Activated T-cell treated with anti-CD3 and anti-CD28 coated beads, Interleukin-2, amount 50 U/mL, for 24 hours (primary cell): ENCODE measurements around the gene MMEL1.
"Not testable (repeated sequence)": the region's sequence is repeated elsewhere in the genome, so short reads cannot be mapped to it uniquely, and the experiment has no call there.

Source experiments
- DNase-seq: peaks from one replicate; pipeline ENCODE4 v3.0.0-alpha.2; 2020
- H3K27ac Mint-ChIP-seq: 2 replicates; pipeline ENCODE4 v1.8.0; 2020; ENCODE audit warnings: mild to moderate bottlenecking, mixed read lengths
- H3K27me3 Mint-ChIP-seq: 2 replicates; pipeline ENCODE4 v1.8.0; 2020; ENCODE audit warnings: mixed read lengths
- H3K36me3 Mint-ChIP-seq: 2 replicates; pipeline ENCODE4 v1.8.0; 2020; ENCODE audit warnings: low read depth, mixed read lengths
- H3K4me1 Mint-ChIP-seq: 2 replicates; pipeline ENCODE4 v1.8.0; 2020; ENCODE audit warnings: low read depth, mixed read lengths
- H3K4me3 Mint-ChIP-seq: 2 replicates; pipeline ENCODE4 v1.8.0; 2020; ENCODE audit warnings: mild to moderate bottlenecking, moderate library complexity, mixed read lengths
- H3K9me3 Mint-ChIP-seq: 2 replicates; pipeline ENCODE4 v1.8.0; 2020; ENCODE audit warnings: mixed read lengths

Gene MMEL1

GRCh38 chr1:2552189-2552588 is 80.6 kb downstream of the MMEL1 start:
- DNase-seq: no peak
- Mint-ChIP-seq H3K36me3 (peaks cover 12% of the 10 kb centered on the region), H3K4me1 (peaks cover 53% of the 10 kb centered on the region), H3K27me3 (no peaks in the 10 kb centered on the region), H3K27ac (no peak overlapping the region), H3K4me3 (no peak overlapping the region), H3K9me3 (no peaks in the 10 kb centered on the region)

- not testable (repeated sequence) for DNase-seq, H3K9me3 Mint-ChIP-seq, H3K27ac Mint-ChIP-seq, H3K4me3 Mint-ChIP-seq, H3K27me3 Mint-ChIP-seq, H3K36me3 Mint-ChIP-seq
- H3K4me1 Mint-ChIP-seq: peaks cover 52% of the 10 kb centered on the region
These were observed 81.3 kb downstream of the MMEL1 start for GRCh38 chr1:2551544-2551943.

DNA sequence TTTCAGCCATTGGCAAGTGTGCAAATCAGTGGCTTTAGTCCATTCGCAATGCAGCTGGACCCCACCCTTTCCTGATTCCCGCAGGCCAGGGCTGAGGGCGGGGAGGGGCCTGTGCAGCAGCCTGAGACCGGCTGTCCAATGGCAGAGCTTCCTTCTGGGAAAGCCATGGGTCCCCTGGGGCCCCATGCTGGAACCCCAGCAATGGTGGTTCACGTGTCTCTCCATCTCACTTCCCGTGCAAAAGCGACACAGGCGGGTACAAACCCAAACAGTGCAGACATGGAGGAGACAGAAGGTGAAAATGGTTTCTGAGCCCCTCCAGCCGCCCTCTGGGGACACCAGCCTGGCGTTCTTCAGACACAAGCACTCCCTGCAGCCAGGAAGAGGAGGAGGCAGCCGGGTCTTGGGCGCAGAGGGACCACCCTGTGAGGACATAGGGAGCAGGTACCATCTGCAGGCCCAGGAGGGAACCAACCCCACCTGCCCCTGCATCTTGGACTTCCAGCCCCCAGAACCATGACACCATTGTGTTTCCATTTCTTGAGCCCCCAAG is 82.4 kb downstream of the MMEL1 start:
- peaks cover 47% of the 10 kb centered on the region for H3K4me1 Mint-ChIP-seq
- H3K36me3 Mint-ChIP-seq: not testable (repeated sequence)

GRCh38 chr1:2549367-2550029 is 83.3 kb downstream of the MMEL1 start:
- H3K4me3 Mint-ChIP-seq: peak overlapping the region; percentile 80
- not testable (repeated sequence) for H3K27me3 Mint-ChIP-seq, DNase-seq, H3K36me3 Mint-ChIP-seq, H3K9me3 Mint-ChIP-seq
- peaks cover 43% of the 10 kb centered on the region for H3K4me1 Mint-ChIP-seq
- H3K27ac Mint-ChIP-seq: peak overlapping the region; percentile 99

More for the DNA sequence above, 82.4 kb downstream of the MMEL1 start:
- peak overlapping the region; percentile 55 for H3K27ac Mint-ChIP-seq
- not testable (repeated sequence) for H3K4me3 Mint-ChIP-seq, H3K27me3 Mint-ChIP-seq, DNase-seq, H3K9me3 Mint-ChIP-seq

DNA sequence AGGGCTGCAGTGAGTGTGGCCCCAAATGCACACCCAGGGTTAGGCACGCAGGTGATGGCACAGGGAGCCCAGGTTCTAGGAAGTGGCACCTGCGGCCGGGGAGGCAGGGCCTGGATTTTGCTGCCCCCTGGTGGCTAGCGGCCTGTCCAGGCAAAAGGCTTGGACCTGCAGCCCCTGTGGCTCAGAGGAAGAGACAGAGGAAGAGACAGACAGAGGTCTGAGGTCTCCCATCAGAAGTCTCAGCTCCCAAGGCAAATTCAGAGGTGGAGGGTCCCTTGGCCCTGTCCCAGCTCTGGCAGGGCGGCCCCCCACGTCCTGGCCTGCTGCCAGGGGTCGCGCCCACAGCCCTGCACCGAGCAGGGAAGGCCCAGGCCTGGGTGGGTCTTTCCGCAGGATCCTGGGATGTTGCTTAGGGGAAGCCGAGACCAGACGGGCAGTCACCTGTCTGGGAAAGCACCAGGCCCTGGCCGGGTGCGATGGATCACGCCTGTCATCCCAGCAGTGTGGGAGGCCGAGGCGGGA is 84.7 kb downstream of the MMEL1 start:
- Mint-ChIP-seq H3K36me3 (no peaks in the 10 kb centered on the region), H3K27ac (peak overlapping the region; percentile 99), H3K4me1 (peaks cover 41% of the 10 kb centered on the region), H3K27me3 (no peaks in the 10 kb centered on the region), H3K9me3 (no peaks in the 10 kb centered on the region), H3K4me3 (peak overlapping the region; percentile 80)
- DNase-seq: peak; percentile 89

DNA sequence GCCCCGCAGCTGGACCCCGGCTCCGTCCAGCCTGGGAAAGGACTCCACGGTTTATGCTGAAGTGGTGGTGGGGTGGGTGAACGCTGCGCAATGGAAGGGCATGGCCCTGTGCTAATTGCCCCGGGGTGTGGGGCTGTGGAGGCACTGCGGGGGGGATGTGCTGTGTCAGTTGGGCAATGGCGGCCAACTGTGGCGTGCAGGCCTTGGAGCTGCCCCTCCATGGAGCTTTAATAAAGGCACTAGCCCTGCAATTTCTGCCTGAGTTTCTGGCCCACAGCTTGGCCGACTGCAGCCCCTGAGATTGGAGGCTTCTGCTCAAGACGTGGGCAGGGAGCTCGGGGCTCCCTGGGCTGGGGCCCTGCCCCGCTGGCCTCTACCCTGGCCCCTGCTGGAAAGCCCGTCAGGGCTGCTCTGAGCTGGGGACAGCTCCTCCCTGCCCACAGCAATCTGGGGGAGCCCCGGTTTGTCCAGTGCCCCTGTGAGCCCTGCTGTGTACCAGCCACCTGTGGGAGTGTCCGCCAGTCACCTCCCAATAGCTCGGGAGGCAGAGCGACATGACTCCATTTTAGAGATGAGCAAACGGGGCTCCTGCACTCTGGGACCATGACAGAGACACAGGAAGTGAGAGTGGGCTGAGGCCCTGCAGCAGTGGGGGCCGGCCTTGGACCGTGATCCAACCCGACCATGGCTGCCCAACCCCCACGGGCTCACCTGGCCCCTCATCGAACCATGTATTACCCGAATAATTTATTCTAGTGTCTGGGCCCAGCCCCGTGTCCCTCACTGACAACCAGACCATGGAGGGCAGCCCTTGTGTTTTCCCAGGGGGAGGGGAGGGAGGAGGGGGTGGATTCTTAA is 85.4 kb downstream of the MMEL1 start:
- Mint-ChIP-seq H3K4me1 (peaks cover 41% of the 10 kb centered on the region), H3K9me3 (no peaks in the 10 kb centered on the region), H3K27ac (peak overlapping the region; percentile 99), H3K27me3 (no peaks in the 10 kb centered on the region), H3K36me3 (no peaks in the 10 kb centered on the region), H3K4me3 (peak overlapping the region; percentile 80)
- no peak for DNase-seq

DNA sequence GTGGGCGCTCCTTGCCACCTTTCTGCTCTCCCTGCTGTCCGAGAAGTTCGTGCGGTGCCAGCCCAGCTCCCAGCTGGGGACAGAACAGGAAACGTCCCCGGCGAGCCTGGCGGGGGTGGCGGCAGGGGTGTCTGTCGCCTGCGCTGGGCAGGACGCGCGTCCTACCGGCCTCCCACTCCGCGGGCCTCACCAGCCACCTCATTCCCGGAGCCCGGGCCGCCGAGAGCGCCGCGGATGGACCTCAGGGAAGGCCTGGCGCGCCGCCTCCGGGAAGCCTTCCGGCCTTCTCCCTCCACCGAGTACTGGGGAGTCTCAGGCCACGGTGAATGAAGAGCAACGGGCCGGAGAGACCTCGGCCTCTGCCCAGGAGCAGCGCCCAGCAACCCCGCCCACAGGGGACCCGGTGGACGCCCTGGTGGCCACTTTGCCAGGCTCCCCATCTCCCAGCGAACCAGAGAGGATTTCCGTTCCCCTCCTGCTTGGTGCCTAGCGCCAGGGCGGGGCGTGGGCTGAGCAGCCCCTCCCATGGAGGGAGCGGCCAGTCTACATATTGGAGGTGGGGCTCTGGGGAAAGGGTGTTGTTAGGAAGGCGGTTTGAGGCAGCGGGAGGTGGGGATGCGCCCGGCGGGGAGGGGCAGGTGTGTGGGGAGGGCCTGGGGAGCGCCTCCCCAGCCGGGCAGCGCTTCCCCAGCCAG is 86.2 kb downstream of the MMEL1 start:
- peak; percentile 86 for DNase-seq
- H3K27ac Mint-ChIP-seq: peak overlapping the region; percentile 99
- H3K4me3 Mint-ChIP-seq: peak overlapping the region; percentile 80
- H3K27me3 Mint-ChIP-seq: no peaks in the 10 kb centered on the region
- no peaks in the 10 kb centered on the region for H3K36me3 Mint-ChIP-seq
- H3K4me1 Mint-ChIP-seq: peaks cover 41% of the 10 kb centered on the region
- H3K9me3 Mint-ChIP-seq: no peaks in the 10 kb centered on the region

DNA sequence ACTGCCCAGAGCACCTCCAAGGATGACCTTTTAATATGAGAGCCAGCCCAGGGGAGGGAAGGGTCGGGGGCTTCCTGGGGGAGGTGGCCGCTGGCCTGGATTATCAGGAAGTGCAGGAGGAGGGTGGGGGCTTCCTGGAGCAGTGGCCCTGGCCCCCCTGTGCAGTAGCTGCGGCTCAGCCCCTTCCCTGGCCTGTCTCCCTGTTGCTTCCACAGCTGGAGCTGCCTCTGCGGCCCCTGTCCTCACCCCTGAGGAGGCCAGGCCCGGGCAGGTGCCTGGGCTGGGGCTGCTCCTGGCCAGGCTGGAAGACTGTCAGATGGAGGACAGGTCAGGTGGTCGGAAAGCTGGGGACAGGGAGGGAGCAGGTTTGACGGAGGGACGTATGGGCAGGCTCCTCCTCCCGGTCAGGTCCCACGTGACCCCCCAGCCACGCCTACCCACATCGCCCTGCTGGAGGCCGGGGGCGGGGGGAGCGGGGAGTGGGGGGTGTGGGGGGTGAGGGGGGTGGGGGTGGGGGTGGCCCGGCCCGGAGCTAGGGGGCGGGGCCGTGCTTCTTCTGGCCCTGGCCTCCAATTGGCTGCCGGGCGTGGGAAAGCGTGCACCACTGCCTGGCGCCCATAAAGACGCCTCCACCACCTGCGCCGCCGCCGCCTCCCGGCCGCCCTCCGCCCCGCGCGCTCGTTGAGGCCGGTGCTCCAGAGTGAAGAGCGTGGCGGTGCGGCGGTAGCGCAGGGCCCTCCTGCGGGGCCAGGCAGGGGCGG is 86.9 kb downstream of the MMEL1 start:
- peak overlapping the region; percentile 80 for H3K4me3 Mint-ChIP-seq
- peaks cover 41% of the 10 kb centered on the region for H3K4me1 Mint-ChIP-seq
- DNase-seq: peak; percentile 88
- peaks cover 2% of the 10 kb centered on the region for H3K27me3 Mint-ChIP-seq
- H3K36me3 Mint-ChIP-seq: no peaks in the 10 kb centered on the region
- no peaks in the 10 kb centered on the region for H3K9me3 Mint-ChIP-seq
- no peak overlapping the region for H3K27ac Mint-ChIP-seq

DNA sequence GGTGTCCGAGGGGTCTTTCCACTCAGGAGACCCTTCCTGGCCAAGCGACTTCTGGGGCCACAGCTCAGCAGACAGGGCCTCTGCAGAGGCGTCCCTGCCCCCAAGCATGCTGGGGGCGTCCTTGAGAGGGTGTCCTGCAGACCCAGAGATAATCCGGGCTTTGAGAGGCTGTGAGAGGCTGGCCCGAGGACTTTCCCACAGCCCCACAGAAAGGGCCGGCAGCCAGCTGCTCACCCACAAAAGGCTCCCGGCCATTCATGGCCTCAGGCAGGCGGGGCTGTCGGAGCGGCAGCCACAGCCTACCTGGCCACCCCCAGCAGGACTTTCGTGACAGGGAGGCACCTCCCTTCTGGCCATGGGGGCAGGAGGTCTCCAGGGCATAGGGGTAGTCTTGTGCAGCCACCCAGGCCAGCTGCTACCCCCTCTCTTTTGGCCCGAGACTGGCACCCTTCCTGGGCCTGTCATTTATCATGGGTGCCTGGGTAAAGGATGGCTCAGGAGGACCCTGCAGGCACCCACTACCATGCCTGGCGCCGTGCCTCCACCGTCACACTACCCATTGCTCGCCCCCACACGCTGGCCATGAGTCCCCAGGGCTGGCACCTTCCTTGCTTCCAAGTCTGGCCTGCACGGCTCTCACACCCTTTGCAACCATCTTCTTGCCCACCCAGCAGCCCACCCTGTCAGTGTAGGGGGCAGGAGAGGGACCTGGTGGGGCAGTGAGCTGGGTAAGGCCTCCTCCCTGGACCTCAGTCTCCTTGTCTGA is 87.8 kb downstream of the MMEL1 start:
- no peak overlapping the region for H3K27ac Mint-ChIP-seq
- no peak for DNase-seq
- peaks cover 2% of the 10 kb centered on the region for H3K27me3 Mint-ChIP-seq
- no peaks in the 10 kb centered on the region for H3K36me3 Mint-ChIP-seq
- H3K9me3 Mint-ChIP-seq: no peaks in the 10 kb centered on the region
- peaks cover 39% of the 10 kb centered on the region for H3K4me1 Mint-ChIP-seq
- H3K4me3 Mint-ChIP-seq: no peak overlapping the region

DNA sequence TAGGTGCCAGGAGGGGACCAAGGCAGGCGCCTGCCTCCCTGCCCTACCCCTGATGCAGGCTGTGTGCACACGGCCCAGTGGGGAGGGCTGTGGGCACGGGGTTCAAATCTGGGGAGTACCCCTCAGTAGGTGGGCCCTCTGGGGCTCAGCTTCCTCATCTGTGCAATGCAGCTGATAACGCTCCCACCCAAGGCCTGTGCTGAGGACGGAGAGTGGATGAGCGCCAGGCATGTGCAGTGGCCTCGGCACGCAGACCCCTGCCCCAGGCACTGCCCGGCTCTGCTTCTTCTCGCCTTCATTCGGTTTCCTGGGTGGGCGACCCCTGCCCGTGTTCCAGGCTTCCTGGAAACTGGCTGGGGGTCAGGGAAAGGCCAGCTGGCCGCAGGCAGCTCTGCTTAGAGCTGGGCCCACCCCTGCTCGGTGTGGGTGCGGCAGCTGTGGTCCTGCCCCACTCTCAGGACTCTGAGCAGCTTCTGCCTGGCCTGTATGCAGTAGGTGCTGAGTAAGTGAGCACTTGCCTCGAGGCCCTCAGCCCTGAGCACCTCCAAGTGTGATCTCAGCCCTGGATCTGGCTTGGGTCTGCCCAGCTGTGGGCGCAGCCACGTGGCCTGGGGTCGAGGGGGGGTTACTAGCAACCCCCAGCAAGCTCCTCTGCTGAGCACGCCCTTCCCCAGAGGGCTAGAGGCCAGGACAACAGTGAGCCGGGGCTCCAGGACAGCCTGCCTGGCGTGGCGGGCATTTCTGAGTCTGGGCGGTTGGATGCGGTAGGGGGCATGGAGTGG is 88.5 kb downstream of the MMEL1 start:
- Mint-ChIP-seq H3K27ac (no peak overlapping the region), H3K4me3 (no peak overlapping the region), H3K9me3 (no peaks in the 10 kb centered on the region), H3K4me1 (peaks cover 33% of the 10 kb centered on the region), H3K36me3 (no peaks in the 10 kb centered on the region), H3K27me3 (peaks cover 2% of the 10 kb centered on the region)
- DNase-seq: no peak

DNA sequence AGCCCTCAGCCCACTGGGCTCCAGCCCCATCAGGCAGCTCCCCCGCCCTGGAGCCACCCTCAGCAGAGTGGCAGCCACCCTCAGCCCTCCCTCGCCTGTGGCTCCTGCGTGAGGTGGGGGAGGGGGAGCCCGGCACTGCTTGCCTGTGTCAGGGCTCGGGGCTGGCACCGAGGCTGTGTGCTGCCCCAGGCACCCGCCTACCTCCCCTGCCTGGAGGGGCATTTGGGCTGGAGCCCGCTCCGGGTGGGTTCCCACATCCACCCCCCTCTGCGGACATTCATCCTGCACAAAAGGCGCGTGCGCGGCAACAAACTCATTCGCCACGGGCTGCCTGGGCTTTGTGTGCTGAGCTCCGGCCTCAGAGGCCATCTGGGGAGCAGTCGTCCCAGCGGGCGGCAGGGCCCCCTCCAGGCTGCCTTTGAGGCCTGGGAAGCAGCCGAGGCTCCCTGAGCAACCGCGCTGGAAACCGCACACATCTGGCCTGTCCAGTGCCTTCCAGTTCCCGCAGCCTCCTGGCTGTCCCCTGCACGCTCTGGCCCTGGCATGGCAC is 89.2 kb downstream of the MMEL1 start:
- H3K4me1 Mint-ChIP-seq: peaks cover 26% of the 10 kb centered on the region
- peak; percentile 55 for DNase-seq
- no peak overlapping the region for H3K27ac Mint-ChIP-seq
- H3K9me3 Mint-ChIP-seq: no peaks in the 10 kb centered on the region
- no peak overlapping the region for H3K4me3 Mint-ChIP-seq
- H3K27me3 Mint-ChIP-seq: peaks cover 2% of the 10 kb centered on the region
- no peaks in the 10 kb centered on the region for H3K36me3 Mint-ChIP-seq

- peaks cover 2% of the 10 kb centered on the region for H3K27me3 Mint-ChIP-seq
- H3K4me3 Mint-ChIP-seq: no peak overlapping the region
- H3K4me1 Mint-ChIP-seq: peaks cover 17% of the 10 kb centered on the region
- no peaks in the 10 kb centered on the region for H3K36me3 Mint-ChIP-seq
- no peak for DNase-seq
- no peaks in the 10 kb centered on the region for H3K9me3 Mint-ChIP-seq
- no peak overlapping the region for H3K27ac Mint-ChIP-seq
These were observed 90.4 kb downstream of the MMEL1 start for GRCh38 chr1:2542246-2542915.
